ENCODE data around the gene COL6A3. TPM values are rescaled to one million over a fixed set of nuclear protein-coding genes. Genes with fewer than 3 reads are reported as not detected.

COL6A3 gene
- total RNA-seq, 2 donors from 2014 or later = 61.6 to 103 TPM

DNA sequence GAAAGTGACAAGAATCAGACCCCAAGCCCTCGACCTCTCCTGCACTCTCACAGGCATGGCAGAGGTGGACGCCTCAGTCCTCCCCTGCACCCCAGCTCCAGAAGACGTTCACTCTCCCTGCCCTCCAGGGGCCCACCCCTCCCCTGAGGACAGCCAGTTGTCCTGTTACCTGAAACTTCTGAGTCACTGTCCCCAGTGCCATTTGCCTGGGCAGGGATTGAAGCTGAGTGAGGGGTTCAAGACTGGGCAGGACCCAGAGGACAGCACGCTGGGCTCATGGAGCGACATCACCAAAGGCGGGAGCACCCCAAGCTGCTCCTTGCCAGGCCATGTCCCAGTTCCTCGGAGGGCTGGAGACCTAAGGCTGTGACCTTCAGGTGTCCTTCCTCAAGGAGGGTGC, 34.2 kb upstream of the COL6A3 start:
- no peaks in the 10 kb centered on the region for H3K27me3 ChIP-seq
- DNase-seq (ENCODE audit: low spot score) = no peak
- H3K27ac ChIP-seq = peak overlapping the region; percentile 88 to 94
- TF ChIP-seq, protein P1, sequence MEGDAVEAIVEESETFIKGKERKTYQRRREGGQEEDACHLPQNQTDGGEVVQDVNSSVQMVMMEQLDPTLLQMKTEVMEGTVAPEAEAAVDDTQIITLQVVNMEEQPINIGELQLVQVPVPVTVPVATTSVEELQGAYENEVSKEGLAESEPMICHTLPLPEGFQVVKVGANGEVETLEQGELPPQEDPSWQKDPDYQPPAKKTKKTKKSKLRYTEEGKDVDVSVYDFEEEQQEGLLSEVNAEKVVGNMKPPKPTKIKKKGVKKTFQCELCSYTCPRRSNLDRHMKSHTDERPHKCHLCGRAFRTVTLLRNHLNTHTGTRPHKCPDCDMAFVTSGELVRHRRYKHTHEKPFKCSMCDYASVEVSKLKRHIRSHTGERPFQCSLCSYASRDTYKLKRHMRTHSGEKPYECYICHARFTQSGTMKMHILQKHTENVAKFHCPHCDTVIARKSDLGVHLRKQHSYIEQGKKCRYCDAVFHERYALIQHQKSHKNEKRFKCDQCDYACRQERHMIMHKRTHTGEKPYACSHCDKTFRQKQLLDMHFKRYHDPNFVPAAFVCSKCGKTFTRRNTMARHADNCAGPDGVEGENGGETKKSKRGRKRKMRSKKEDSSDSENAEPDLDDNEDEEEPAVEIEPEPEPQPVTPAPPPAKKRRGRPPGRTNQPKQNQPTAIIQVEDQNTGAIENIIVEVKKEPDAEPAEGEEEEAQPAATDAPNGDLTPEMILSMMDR (IDR thresholded peaks at IDR 0.05) = no peak
- no peaks in the 10 kb centered on the region for H3K36me3 ChIP-seq
- H3K4me1 ChIP-seq = peaks cover 0 to 48% of the 10 kb centered on the region in 2 donors
- no peak overlapping the region for H3K4me3 ChIP-seq
- no peaks in the 10 kb centered on the region for H3K9me3 ChIP-seq

DNA sequence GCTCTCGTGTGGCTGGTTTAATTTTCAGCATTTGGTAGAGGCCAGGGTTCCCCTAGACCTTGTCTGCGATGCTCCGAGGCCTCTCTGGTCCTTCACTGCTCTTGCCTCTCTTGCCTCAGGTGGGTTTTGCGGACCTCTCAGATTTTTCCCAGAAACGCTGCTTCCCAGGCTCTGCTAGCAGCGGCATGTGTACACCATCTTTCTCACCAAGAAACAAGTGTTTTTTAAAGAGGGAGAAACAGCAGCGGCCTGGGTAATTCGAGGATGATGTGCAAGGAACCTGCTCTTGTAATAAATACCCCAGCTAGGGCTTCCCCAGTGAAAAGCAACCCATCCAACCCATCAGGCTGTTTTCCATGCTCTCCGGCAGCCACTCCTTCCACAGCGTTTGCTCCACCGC, 33.5 kb upstream of the COL6A3 start:
- Histone ChIP-seq H3K4me3 (no peak overlapping the region), H3K36me3 (no peaks in the 10 kb centered on the region)

DNA sequence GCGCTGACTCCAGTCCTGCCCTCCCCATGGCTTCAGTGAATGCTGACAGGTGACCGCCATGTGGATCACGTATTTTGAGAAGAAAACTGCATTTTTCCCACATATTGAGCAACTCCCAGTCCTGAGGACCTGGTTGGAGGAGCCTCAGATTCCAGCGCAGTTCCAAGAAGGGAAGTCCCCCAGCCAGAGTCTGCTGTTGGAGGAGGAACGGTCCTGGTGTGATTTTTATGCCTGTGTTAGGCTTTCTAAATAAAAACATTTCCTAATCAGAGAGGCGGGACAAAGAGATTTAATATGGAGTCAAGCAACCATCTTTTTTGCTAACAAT, 32.3 kb upstream of the COL6A3 start:
- no peak for DNase-seq (ENCODE audit: low spot score)
- H3K9me3 ChIP-seq = no peaks in the 10 kb centered on the region
- TF ChIP-seq, protein P1 (IDR thresholded peaks at IDR 0.05) = no peak
- H3K27ac ChIP-seq = no peak overlapping the region
- no peaks in the 10 kb centered on the region for H3K36me3 ChIP-seq
- H3K4me1 ChIP-seq = peaks cover 0 to 34% of the 10 kb centered on the region in 2 donors
- H3K4me3 ChIP-seq = no peak overlapping the region
- H3K27me3 ChIP-seq = no peaks in the 10 kb centered on the region

More for the DNA sequence above, 33.5 kb upstream of the COL6A3 start:
- Histone ChIP-seq H3K27ac (no peak overlapping the region), H3K27me3 (no peaks in the 10 kb centered on the region), H3K9me3 (no peaks in the 10 kb centered on the region), H3K4me1 (peaks cover 0 to 46% of the 10 kb centered on the region in 2 donors)
- no peak for DNase-seq (ENCODE audit: low spot score)
- TF ChIP-seq, protein P1 (IDR thresholded peaks at IDR 0.05) = no peak

DNA sequence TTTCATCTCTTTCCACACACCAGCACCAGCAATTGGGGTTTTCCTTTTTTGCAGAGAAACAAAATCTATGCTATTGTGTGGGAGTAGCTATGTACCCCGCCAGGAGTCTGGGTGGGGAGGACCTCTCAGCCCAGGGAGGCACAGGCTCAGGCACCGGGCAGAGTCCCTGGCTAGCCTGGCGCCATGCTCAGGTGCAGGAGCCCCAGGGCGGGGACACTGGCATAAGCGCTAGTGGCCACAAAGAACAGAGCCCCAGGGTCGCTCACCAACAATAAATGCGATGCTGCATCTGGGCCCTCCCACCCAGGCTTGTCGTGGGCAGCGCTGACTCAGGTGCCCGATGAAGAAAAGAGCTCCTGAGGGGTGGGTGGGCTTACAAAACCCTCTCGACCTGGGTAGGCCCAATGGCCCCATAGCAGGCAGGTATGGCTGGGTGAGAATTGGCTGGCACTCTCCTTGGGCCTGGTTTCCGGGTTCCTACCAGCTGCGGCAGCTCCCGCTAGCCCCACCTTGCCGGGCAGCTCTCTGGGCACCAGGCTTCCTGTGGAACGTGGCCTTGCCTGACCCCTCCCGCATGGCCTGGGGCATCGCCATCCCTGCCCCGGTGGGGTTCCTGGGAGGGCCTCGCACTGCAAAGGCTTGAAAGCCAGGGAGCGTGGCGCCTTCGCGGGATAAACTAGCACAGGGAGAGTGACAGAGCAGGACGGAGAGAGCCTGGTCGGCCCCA, 31.8 kb upstream of the COL6A3 start:
- Histone ChIP-seq H3K27me3 (no peaks in the 10 kb centered on the region), H3K4me1 (peaks cover 0 to 29% of the 10 kb centered on the region in 2 donors), H3K36me3 (no peaks in the 10 kb centered on the region), H3K9me3 (no peaks in the 10 kb centered on the region), H3K4me3 (no peak overlapping the region), H3K27ac (no peak overlapping the region)
- TF ChIP-seq, protein P1 (IDR thresholded peaks at IDR 0.05) = no peak
- no peak for DNase-seq (ENCODE audit: low spot score)

DNA sequence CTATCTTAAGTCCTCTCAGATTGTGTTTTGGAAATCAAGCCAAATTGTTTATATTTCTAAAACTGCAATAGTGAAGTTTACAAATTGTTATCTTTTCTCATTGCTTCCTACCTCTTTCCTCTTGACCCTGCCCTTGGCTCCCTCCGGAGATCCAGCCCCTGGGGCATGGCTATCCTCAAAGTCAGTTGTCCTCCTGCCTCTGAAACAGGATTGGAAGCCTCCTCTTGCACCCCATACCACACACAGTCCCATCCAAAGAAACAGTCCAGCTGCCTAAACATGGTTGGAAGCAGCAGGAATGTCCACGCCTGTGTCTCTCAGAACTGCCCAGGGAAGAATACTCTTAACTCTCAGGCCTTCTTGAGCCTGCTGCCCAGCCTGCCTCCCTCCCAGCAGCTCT, 30.1 kb upstream of the COL6A3 start:
- Histone ChIP-seq H3K27me3 (no peaks in the 10 kb centered on the region), H3K4me3 (no peak overlapping the region), H3K4me1 (peaks cover 0 to 12% of the 10 kb centered on the region in 2 donors), H3K27ac (no peak overlapping the region), H3K9me3 (peaks cover 0 to 5% of the 10 kb centered on the region in 2 donors), H3K36me3 (no peaks in the 10 kb centered on the region)
- TF ChIP-seq, protein P1 (IDR thresholded peaks at IDR 0.05) = no peak
- no peak for DNase-seq (ENCODE audit: low spot score)

Measured in right atrium auricular region (tissue), 2 donors.